Subcutaneous abdominal adipose tissue (tissue), 5 donors: ENCODE measurements around the gene GPN2.

Source experiments
- H3K27ac ChIP-seq: one replicate; pipeline ENCODE4 v1.7.0; 2013; ENCODE audit warnings: low read depth, mild to moderate bottlenecking, inconsistent platforms, low read length, moderate library complexity
- H3K27me3 ChIP-seq, 5 donors: one replicate each; pipeline ENCODE4 v1.7.0; 2013; ENCODE audit warnings: low read length in 5 of 5, inconsistent platforms in 1 of 5; ENCODE audit not compliant: control insufficient read depth in 5 of 5, insufficient read depth in 4 of 5
- H3K36me3 ChIP-seq, 5 donors: one replicate each; pipeline ENCODE4 v1.7.0; 2013; ENCODE audit warnings: low read length in 5 of 5; ENCODE audit not compliant: control insufficient read depth in 5 of 5, insufficient read depth in 5 of 5
- H3K4me1 ChIP-seq, 5 donors: one replicate each; pipeline ENCODE4 v1.7.0; 2013; ENCODE audit warnings: low read length in 5 of 5, mild to moderate bottlenecking in 3 of 5, moderate library complexity in 1 of 5; ENCODE audit not compliant: control insufficient read depth in 5 of 5, insufficient read depth in 5 of 5
- H3K4me3 ChIP-seq, 5 donors: one replicate each; pipeline ENCODE4 v1.7.0; 2013; ENCODE audit warnings: low read length in 5 of 5, low read depth in 1 of 5
- H3K9ac ChIP-seq, 5 donors: one replicate each; pipeline ENCODE4 v1.7.0; 2013; ENCODE audit warnings: low read length in 5 of 5, mild to moderate bottlenecking in 4 of 5, moderate library complexity in 3 of 5
- H3K9me3 ChIP-seq, 5 donors: one replicate each; pipeline ENCODE4 v1.7.0; 2013; ENCODE audit warnings: low read length in 5 of 5; ENCODE audit not compliant: control insufficient read depth in 5 of 5
- donor health status: healthy.
- donor health status: healthy.
- donor health status: healthy.
- donor health status: healthy.
- donor health status: healthy.

The GPN2 gene

DNA sequence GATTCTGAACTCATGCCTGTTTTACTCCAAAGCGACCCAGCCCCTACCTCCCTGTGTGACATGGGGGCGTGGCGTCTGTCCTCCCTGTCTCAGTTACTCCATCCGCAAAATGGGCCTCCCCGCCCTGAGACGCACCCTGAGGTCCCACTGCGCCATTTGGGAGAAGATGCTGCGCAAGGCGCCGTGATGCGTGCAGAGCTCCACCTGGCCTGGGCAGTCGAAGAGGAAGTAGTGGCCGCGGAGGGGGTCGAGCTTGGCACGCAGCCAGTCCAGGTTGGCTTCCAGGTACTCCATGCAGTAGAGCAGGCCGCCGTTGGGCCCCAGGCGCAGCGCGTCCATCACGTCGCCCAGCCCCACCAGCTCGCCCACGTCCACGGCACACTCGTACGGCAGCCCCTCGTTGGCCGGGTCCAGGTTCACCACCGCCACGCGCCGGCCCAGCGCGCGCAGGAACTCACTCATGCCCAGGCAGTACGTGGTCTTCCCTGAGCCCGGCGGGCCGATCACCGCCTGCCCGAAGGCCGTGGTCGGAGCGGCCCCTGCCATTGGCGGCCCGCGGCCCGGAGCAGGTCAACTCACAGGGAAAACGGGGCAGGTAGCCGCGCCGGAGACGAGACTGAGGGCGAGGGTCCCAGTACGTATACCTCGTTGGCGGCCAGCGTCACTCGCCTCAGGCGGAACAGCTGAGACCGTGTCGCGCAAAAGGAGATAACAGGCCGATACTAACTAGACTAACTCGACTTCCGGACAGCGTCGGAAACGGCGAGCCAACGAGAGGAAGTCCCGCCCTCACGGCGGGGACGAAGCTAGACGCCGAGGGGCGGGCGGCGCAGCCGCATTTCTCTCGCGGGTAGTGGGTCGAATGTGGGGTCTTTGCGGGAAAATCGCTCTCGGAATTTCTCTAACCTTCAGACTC lies at the start of gene GPN2:
GPN2 (minus strand) TSS at position 733 of the 916 bp plus-strand sequence; CDS start at position 546, 187 bp downstream.
- Histone ChIP-seq H3K9me3 (no peaks in the 10 kb centered on the region), H3K27ac (peak within 1 kb of the TSS; percentile 91), H3K4me1 (peaks cover 0 to 22% (median 20%) of the 10 kb centered on the region in 5 donors), H3K27me3 (no peaks in the 10 kb centered on the region), H3K36me3 (peaks cover 13 to 62% (median 52%) of the 10 kb centered on the region in 5 donors), H3K4me3 (peak within 1 kb of the TSS; percentile 74 to 99 (median 91)), H3K9ac (peak within 1 kb of the TSS; percentile 97 to 100 (median 97))

- peaks cover 0 to 2% (median 0%) of the 10 kb centered on the region in 5 donors for H3K4me1 ChIP-seq
- H3K36me3 ChIP-seq = peaks cover 4 to 51% (median 44%) of the 10 kb centered on the region in 5 donors
- H3K27me3 ChIP-seq = no peaks in the 10 kb centered on the region
- no peak overlapping the region for H3K9ac ChIP-seq
- H3K9me3 ChIP-seq = no peaks in the 10 kb centered on the region
- no peak overlapping the region for H3K4me3 ChIP-seq
- no peak overlapping the region for H3K27ac ChIP-seq
These were observed 48.6 kb upstream of the GPN2 start for GRCh38 chr1:26938659-26939025.

- Histone ChIP-seq H3K27me3 (no peaks in the 10 kb centered on the region), H3K9me3 (no peaks in the 10 kb centered on the region), H3K4me3 (no peak overlapping the region), H3K27ac (no peak overlapping the region), H3K36me3 (peaks cover 0 to 46% (median 39%) of the 10 kb centered on the region in 5 donors), H3K9ac (peak overlapping the region in 1 of 5 donors; percentile 41), H3K4me1 (peaks cover 0 to 2% (median 0%) of the 10 kb centered on the region in 5 donors)
These were observed 48.0 kb upstream of the GPN2 start for GRCh38 chr1:26938004-26938658.

GRCh38 chr1:26936823-26937222 lies 46.7 kb upstream of the GPN2 start:
- peaks cover 0 to 39% (median 30%) of the 10 kb centered on the region in 5 donors for H3K36me3 ChIP-seq

DNA sequence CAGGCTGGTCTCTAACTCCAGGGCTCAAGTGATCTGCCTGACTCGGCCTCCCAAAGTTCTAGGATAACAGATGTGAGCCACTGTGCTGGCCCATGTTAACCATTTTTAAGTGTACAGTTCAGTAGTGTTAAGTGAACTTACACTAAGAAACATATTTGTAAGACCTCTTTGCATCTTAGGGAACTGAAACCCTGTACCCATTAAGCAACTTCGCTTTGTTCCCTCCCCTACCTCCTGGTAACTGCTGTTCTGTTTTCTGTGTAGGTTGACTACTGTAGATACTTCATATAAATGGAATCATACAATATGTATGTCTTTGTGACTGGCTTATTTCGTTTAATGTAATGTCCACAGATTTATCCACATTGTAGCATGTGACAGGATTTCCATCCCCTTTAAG lies 42.4 kb upstream of the GPN2 start:
- H3K9ac ChIP-seq = no peak overlapping the region
- no peaks in the 10 kb centered on the region for H3K4me1 ChIP-seq
- H3K27me3 ChIP-seq = no peaks in the 10 kb centered on the region
- no peak overlapping the region for H3K27ac ChIP-seq
- H3K9me3 ChIP-seq = no peaks in the 10 kb centered on the region
- H3K4me3 ChIP-seq = no peak overlapping the region
- peaks cover 5 to 47% (median 30%) of the 10 kb centered on the region in 5 donors for H3K36me3 ChIP-seq

More at GRCh38 chr1:26936823-26937222, 46.7 kb upstream of the GPN2 start:
- no peak overlapping the region for H3K4me3 ChIP-seq
- H3K27me3 ChIP-seq = no peaks in the 10 kb centered on the region
- peaks cover 0 to 2% (median 0%) of the 10 kb centered on the region in 5 donors for H3K4me1 ChIP-seq
- H3K9ac ChIP-seq = no peak overlapping the region
- no peaks in the 10 kb centered on the region for H3K9me3 ChIP-seq
- no peak overlapping the region for H3K27ac ChIP-seq

- Histone ChIP-seq H3K9me3 (no peaks in the 10 kb centered on the region), H3K27me3 (no peaks in the 10 kb centered on the region), H3K27ac (no peak overlapping the region), H3K9ac (no peak overlapping the region), H3K36me3 (peaks cover 11 to 38% (median 30%) of the 10 kb centered on the region in 5 donors), H3K4me3 (no peak overlapping the region), H3K4me1 (peaks cover 1 to 22% (median 18%) of the 10 kb centered on the region in 5 donors)
These were observed 33.6 kb upstream of the GPN2 start for GRCh38 chr1:26923711-26924110.

DNA sequence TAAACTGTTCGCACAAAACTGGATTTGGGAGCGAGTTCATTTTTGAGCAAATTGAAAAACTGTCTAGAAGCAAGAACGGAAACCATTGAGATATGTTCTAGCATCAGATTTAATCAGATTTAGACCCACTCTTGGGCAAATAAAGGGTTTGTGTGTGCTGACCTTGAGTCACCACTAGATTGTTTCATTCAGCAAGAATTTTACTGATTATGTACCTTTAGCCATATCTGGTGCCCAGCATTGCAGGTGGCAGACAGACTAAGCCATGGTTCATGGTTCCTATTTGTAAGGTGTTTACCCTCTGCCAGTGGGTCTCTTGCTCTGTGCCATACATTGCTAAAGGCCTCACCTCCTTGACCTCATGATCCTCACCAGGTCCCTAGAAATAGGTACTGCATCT lies 32.8 kb upstream of the GPN2 start:
- Histone ChIP-seq H3K9ac (peak overlapping the region in 3 of 5 donors; percentile 65 to 97 (median 94)), H3K27ac (no peak overlapping the region), H3K4me1 (peaks cover 1 to 22% (median 18%) of the 10 kb centered on the region in 5 donors), H3K36me3 (peaks cover 9 to 34% (median 26%) of the 10 kb centered on the region in 5 donors), H3K27me3 (no peaks in the 10 kb centered on the region), H3K9me3 (no peaks in the 10 kb centered on the region), H3K4me3 (peak overlapping the region in 4 of 5 donors; percentile 83 to 97 (median 92))

- Histone ChIP-seq H3K9ac (peak overlapping the region; percentile 16 to 97 (median 94)), H3K4me1 (peaks cover 1 to 22% (median 18%) of the 10 kb centered on the region in 5 donors), H3K36me3 (peaks cover 9 to 32% (median 22%) of the 10 kb centered on the region in 5 donors), H3K27me3 (no peaks in the 10 kb centered on the region), H3K4me3 (peak overlapping the region; percentile 83 to 97 (median 91)), H3K27ac (peak overlapping the region; percentile 100), H3K9me3 (no peaks in the 10 kb centered on the region)
These were observed 32.3 kb upstream of the GPN2 start for GRCh38 chr1:26922431-26922729.

DNA sequence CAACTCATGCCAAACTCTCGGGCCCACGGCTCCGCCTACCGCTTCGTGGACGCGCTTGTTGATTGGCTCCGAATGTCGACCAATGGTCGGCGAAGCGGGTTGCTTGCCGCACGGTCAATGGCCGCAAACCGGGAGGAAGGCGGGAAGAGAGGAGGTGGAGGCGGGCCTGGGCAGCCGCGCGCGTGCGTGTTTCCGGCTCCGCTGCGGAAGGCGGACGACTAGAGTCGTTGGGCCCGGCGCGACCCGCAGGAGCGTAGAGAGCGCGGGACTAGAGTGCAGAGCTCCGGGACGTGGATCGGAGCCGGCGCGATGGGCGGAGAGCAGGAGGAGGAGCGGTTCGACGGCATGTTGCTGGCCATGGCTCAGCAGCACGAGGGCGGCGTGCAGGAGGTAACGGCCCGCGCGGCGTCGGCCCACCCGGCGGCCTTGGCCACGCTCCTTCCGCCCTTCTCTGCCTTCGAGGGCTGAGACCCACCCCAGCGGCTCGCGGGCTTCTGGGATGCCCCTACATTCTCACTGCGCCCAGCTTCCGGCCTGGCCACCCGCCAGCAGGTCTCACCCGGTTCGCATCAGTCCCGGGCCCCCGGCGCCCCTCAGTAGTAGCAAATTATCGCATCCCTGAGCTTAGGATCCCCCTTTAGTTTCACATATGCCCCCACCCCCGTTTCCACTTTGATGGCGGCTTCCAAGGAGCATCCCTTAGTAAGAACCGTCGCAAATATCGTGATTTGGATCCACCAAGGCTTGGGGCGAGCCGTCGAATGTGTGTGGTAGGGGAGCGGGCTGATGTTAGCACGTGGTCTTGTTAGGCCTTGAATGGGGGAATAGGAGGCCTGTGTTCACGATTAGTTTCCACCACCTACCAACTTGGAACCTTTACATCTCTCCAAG lies 31.7 kb upstream of the GPN2 start, which contains the start of gene NUDC:
NUDC (plus strand) TSS at position 204 of the 891 bp plus-strand sequence; CDS start at position 310, 106 bp downstream.
- peak within 1 kb of the TSS; percentile 65 to 99 (median 96) for H3K9ac ChIP-seq
- H3K4me3 ChIP-seq = peak within 1 kb of the TSS; percentile 83 to 97 (median 91)
- peaks cover 1 to 22% (median 18%) of the 10 kb centered on the region in 5 donors for H3K4me1 ChIP-seq
- peaks cover 9 to 26% (median 16%) of the 10 kb centered on the region in 5 donors for H3K36me3 ChIP-seq
- H3K27me3 ChIP-seq = no peaks in the 10 kb centered on the region
- no peaks in the 10 kb centered on the region for H3K9me3 ChIP-seq
- peak within 1 kb of the TSS; percentile 100 for H3K27ac ChIP-seq
